Keratinocyte (primary cell): Measurements from ENCODE around the gene SF1. TPM values are rescaled to one million over a fixed set of nuclear protein-coding genes. Genes with fewer than 3 reads are reported as not detected.
A peak's percentile ranks its signal among the peaks of the same experiment; 100 is the strongest.

ENCODE experiments used
- DNase-seq: peaks from one replicate; pipeline ENCODE4 v3.0.0-alpha.2; 2011; ENCODE audit warnings: low read depth, missing footprints, low spot score
- FAIRE-seq: peaks from 2 replicates; lab custom pipeline; 2011; peaks lifted over from hg19 to GRCh38; lab: Jason Lieb, UNC
- H2AFZ ChIP-seq: 2 replicates; pipeline ENCODE4 v1.6.0; 2012; ENCODE audit warnings: low read length, control low read depth, inconsistent platforms; ENCODE audit not compliant: control insufficient read depth
- H3K27ac ChIP-seq: 2 replicates; pipeline ENCODE4 v1.5.1; 2011; ENCODE audit warnings: low read length; ENCODE audit not compliant: control insufficient read depth, insufficient read depth
- H3K27me3 ChIP-seq: 3 replicates; pipeline ENCODE4 v1.6.0; 2011; ENCODE audit warnings: low read length; ENCODE audit not compliant: control insufficient read depth, insufficient read depth; ENCODE audit errors: extremely low read depth
- H3K36me3 ChIP-seq, 2 experiments: 2 replicates in 1 of 2; 3 replicates in 1 of 2; pipeline ENCODE4 v1.5.1; 2011; ENCODE audit warnings: low read length in 2 of 2, mild to moderate bottlenecking in 1 of 2; ENCODE audit not compliant: control insufficient read depth in 2 of 2, insufficient read depth in 2 of 2; ENCODE audit errors: extremely low read depth in 1 of 2
- H3K4me1 ChIP-seq: 3 replicates; pipeline ENCODE4 v1.5.1; 2011; ENCODE audit warnings: low read length; ENCODE audit not compliant: control insufficient read depth, insufficient read depth; ENCODE audit errors: extremely low read depth
- H3K4me2 ChIP-seq: 3 replicates; pipeline ENCODE4 v1.6.0; 2011; ENCODE audit warnings: low read depth, low read length; ENCODE audit not compliant: control insufficient read depth, insufficient read depth; ENCODE audit errors: extremely low read depth
- H3K4me3 ChIP-seq, 3 experiments: fragments of 200-600 bp in 1 of 3; sonication (generic) in 1 of 3; 2 replicates in 2 of 3; 3 replicates in 1 of 3; pipeline ENCODE4 v1.5.1; 2011 to 2016; ENCODE audit warnings: low read length in 3 of 3, mild to moderate bottlenecking in 3 of 3, control low read depth in 2 of 3, inconsistent platforms in 1 of 3, low read depth in 1 of 3, mixed read lengths in 1 of 3, mixed run types in 1 of 3, moderate library complexity in 1 of 3; ENCODE audit not compliant: control insufficient read depth in 2 of 3, insufficient read depth in 2 of 3; ENCODE audit errors: extremely low read depth in 1 of 3
- H3K79me2 ChIP-seq: 2 replicates; pipeline ENCODE4 v1.6.0; 2012; ENCODE audit warnings: low read length; ENCODE audit not compliant: control insufficient read depth, insufficient read depth
- H3K9ac ChIP-seq: 3 replicates; pipeline ENCODE4 v1.6.0; 2011; ENCODE audit warnings: low read length; ENCODE audit not compliant: control insufficient read depth, insufficient read depth; ENCODE audit errors: extremely low read depth
- H3K9me1 ChIP-seq: 3 replicates; pipeline ENCODE4 v1.6.0; 2011; ENCODE audit warnings: low read length; ENCODE audit not compliant: control insufficient read depth, insufficient read depth; ENCODE audit errors: extremely low read depth
- H3K9me3 ChIP-seq: 2 replicates; pipeline ENCODE4 v1.5.1; 2012; ENCODE audit warnings: low read depth, low read length; ENCODE audit not compliant: control insufficient read depth
- H4K20me1 ChIP-seq: 3 replicates; pipeline ENCODE4 v1.6.0; 2011; ENCODE audit warnings: low read length; ENCODE audit not compliant: control insufficient read depth, insufficient read depth; ENCODE audit errors: extremely low read depth
- CTCF ChIP-seq, 3 experiments: IDR thresholded peaks in 1 of 3; conservative IDR thresholded peaks in 1 of 3; optimal IDR thresholded peaks in 1 of 3; 2 replicates in 2 of 3; 3 replicates in 1 of 3; pipeline versions ENCODE3 to v1.5.1; 2011; ENCODE audit warnings: low read length in 3 of 3, mild to moderate bottlenecking in 3 of 3, moderate library complexity in 2 of 3, control low read depth in 1 of 3, inconsistent platforms in 1 of 3; ENCODE audit not compliant: insufficient read depth in 2 of 3; ENCODE audit errors: extremely low read depth in 1 of 3
- EZH2 ChIP-seq: IDR thresholded peaks from one replicate; pipeline ENCODE4 v1.6.1; 2012; ENCODE audit warnings: inconsistent platforms, mild to moderate bottlenecking, low read length, moderate library complexity
- dilution Hi-C: fragments of 300-500 bp; cut with MboI; formaldehyde crosslinking; loops from one replicate; pipeline ENCODE4 v1.7.0; 2020; ENCODE audit warnings: low sequenced_read_pairs; ENCODE audit not compliant: extremely low pct_ligation_motif_present
- polyA plus RNA-seq, 5 experiments: library from polyadenylated mRNA; depleted of rRNA in 3 of 5; stranded (reverse) in 3 of 5; stranded (forward) in 1 of 5; unstranded in 1 of 5; fragments of >200 nt; gene quantifications; 1 replicate in 1 of 5; 2 replicates in 3 of 5; 3 replicates in 1 of 5; pipeline versions ENCODE4 v1.2.1 to v1.2.3, GENCODE V29; 2011 to 2012; ENCODE audit warnings: missing spikeins in 2 of 5, low read depth in 1 of 5, low replicate concordance in 1 of 5

The SF1 gene
- polyA plus RNA-seq, 1 donor (not counting 4 experiments of a cell fraction or from before 2014, with no cell fraction given) = 54.5 TPM

GRCh38 chr11:64762674-64763525 is 15.4 kb downstream of the SF1 start:
- peaks cover 22% of the 10 kb centered on the region for H4K20me1 ChIP-seq

GRCh38 chr11:64762277-64762673 is 16.1 kb downstream of the SF1 start:
- Histone ChIP-seq H3K9me3 (no peaks in the 10 kb centered on the region), H4K20me1 (peaks cover 21% of the 10 kb centered on the region), H2AFZ (no peak overlapping the region), H3K27me3 (no peaks in the 10 kb centered on the region), H3K36me3 (peaks cover 21 to 44% of the 10 kb centered on the region in 2 experiments), H3K4me3 (no peak overlapping the region), H3K27ac (peak overlapping the region; percentile 6), H3K9me1 (peaks cover 3% of the 10 kb centered on the region), H3K4me2 (no peak overlapping the region), H3K9ac (peak overlapping the region; percentile 24), H3K79me2 (peaks cover 7% of the 10 kb centered on the region), H3K4me1 (peaks cover 24% of the 10 kb centered on the region)
- DNase-seq (no peak), FAIRE-seq (peak; percentile 61)
- dilution Hi-C loops = no loop called here
- TF ChIP-seq EZH2 (no peak), CTCF (optimal IDR thresholded peaks at IDR 0.05 in 1 of 3, IDR thresholded peaks at IDR 0.05 in 1 of 3, conservative IDR thresholded peaks at IDR 0.05 in 1 of 3; ENCODE audit: extremely low read depth in 1 of 3, insufficient read depth in 2 of 3, low read length in 3 of 3) (no peak)

More at GRCh38 chr11:64762674-64763525, 15.4 kb downstream of the SF1 start:
- H3K27ac ChIP-seq = peak overlapping the region; percentile 40
- TF ChIP-seq EZH2 (no peak), CTCF (optimal IDR thresholded peaks at IDR 0.05 in 1 of 3, IDR thresholded peaks at IDR 0.05 in 1 of 3, conservative IDR thresholded peaks at IDR 0.05 in 1 of 3; ENCODE audit: extremely low read depth in 1 of 3, insufficient read depth in 2 of 3, low read length in 3 of 3) (no peak)
- H3K9me3 ChIP-seq = no peaks in the 10 kb centered on the region
- H2AFZ ChIP-seq = no peak overlapping the region
- peaks cover 27 to 51% of the 10 kb centered on the region in 2 experiments for H3K36me3 ChIP-seq
- H3K4me3 ChIP-seq = no peak overlapping the region
- peaks cover 14% of the 10 kb centered on the region for H3K79me2 ChIP-seq
- H3K4me2 ChIP-seq = peak overlapping the region; percentile 25
- H3K4me1 ChIP-seq = peaks cover 24% of the 10 kb centered on the region
- no peak for DNase-seq
- no peaks in the 10 kb centered on the region for H3K27me3 ChIP-seq
- peak; percentile 66 for FAIRE-seq
- dilution Hi-C loops = no loop called here
- H3K9ac ChIP-seq = peak overlapping the region; percentile 24
- H3K9me1 ChIP-seq = peaks cover 3% of the 10 kb centered on the region
